GM18873 (cell line): ENCODE data around the gene ROBO1.
"Not testable (repeated sequence)": the region's sequence is repeated elsewhere in the genome, so short reads cannot be mapped to it uniquely, and the experiment has no call there.

Experiments used
- ATAC-seq: cut with Tn5 transposase; IDR thresholded peaks from one replicate; pipeline ENCODE4 v1.9.1; 2021; ENCODE audit warnings: mild to moderate bottlenecking, moderate library complexity, moderate number of reproducible peaks; ENCODE audit not compliant: unreplicated experiment, low FRiP score

Gene ROBO1

DNA sequence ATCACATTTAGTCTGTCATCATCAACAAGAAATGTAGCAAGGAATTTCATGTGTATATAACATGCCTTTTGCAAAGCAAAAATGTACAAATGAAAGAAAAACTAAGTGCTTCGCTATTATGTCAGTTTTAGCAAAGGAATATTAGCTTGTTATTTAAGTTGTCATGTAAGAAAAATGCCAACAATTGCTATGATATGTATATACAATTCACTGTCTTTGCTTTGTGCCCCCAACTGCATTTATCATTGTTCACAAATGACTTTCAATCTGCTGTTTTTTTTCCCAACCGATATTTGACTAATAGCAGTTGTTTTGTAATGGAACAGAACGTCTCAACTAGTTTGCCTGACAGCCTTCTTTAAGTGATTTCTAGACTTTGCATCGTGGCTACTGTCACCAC lies 207.1 kb downstream of the ROBO1 start:
- ATAC-seq = no peak

DNA sequence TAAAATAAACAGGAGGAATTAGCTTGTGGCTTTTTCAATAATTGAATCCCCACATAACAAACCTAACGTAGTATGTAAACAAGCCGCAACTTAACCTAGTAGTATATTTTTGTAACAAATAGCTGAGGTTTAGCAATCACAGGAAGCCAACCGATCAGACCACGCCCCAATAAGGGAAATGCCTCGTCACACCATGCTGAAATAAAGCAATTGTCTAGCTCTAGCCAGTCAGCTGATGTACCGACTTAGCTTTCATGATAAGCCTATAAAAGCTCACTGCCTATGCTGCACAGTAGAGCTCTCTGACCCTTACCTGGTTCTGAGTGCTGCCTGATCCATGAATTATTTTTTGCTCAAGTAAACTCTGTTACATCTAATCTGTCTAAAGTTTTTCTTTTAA lies 208.9 kb downstream of the ROBO1 start:
- ATAC-seq = no peak

DNA sequence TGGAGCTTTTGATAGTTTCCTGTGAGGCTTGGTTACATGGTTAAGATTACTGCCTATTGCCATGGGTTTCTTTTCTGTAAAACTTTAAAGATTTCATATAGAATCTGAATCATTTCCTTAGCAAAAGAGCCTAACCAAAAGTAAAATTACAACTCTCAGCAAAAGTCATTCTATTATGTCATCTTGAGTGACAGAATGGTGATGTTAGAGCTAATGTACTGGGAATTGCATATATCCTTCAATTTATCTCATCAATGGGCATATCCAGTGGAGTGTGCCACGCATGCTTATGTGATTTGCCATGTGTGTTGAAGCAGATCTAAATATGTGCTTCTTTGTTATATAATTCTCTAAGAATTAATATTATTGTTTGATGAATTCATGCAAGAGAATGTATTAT lies 212.1 kb downstream of the ROBO1 start:
- no peak for ATAC-seq

DNA sequence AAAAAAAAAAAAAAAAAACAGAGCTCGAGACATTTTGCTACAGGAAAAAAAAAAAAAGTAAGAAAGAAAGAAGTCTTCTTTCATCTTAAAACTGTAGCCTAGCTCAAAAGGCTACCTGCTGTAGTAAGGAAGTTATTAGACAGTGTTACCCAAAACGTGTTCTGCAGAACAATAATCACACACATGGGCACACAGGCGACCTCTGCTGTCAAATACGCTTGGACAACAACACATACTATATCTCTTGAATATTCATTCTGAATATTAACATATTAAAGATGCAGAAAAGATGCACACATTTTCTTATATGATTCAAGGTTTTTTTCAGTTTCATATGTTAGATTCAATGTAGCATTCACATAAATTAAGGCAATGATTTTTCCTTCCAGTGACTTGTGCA lies 215.8 kb downstream of the ROBO1 start:
- no peak for ATAC-seq

DNA sequence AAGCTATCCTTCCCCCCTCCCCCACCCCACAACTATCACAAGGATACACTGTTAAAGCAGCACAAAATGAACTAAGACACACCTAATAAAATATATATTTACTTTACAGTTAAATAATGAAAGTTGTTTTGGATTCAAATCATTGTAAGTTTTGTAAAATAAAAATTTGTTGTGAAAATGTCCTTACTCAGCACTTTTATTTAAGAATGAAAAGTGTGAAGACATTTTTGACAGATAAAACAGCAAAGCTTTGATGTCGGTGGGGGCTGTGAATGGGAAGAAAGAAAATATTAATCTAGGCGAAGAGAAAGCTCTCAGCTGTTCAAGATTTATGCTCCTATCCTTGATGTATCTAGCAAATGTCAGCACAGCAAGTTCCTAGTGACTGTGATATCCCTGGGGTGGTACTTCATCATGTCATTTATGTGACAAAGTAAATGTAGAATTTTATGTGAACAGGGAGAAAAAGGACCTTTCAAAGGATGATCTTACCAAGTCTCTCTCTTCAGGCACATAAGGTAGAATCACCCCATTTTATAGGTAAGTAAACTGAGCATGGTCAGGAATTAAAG lies 216.4 kb downstream of the ROBO1 start:
- ATAC-seq = no peak

DNA sequence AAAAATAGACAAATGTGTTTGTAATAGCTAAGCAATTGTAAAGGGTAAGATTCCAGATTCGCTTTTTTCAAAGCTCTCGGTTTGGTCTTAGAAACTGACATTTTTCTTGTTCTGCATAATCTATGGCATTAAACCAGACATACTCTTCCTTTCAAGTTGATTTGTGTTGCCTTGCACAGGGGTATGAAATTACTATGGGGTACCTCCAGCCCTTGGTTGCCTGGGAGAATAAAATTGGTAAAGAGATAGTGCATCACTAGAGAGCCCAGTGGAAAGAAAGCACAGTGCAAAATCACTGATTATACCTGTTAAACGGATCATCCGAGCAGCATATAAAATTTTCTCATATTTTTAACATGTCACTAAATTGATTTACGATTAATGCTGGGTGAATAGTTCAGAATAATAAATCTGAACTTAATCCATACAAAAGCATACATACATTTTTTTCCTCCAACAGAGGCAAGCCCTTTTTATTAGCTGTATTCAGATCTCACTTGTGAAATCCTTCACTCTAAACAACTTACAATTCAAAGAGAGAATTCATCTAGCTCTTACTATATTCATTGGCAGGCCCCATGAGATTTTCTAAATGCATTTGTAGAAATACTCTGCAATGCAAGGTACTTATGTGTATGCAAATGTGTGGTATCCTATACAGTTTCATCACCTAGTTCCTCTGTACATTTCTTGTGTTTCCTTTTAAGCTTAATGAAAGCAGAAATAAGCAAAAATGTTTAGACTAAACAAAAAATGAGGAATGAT lies 224.4 kb downstream of the ROBO1 start:
- ATAC-seq = no peak

DNA sequence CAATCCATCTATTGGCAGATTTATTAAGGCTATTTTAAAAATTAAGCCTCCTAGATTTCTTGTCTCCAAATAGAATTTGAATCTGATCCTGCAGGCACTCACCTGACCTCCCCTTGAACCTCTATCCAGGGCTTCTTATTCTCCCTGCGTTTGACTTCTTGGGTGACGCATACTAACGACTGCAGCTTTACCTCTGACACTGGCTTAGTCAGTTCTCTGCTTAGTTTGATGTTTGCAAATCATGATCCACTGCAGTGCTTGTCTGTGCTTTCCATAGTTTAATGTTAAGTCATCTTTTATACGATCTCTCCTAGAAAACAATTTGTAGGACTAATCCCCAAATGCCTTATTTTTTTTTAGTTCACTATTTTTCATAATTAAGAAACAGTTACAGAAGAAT lies 233.1 kb downstream of the ROBO1 start:
- ATAC-seq = no peak

DNA sequence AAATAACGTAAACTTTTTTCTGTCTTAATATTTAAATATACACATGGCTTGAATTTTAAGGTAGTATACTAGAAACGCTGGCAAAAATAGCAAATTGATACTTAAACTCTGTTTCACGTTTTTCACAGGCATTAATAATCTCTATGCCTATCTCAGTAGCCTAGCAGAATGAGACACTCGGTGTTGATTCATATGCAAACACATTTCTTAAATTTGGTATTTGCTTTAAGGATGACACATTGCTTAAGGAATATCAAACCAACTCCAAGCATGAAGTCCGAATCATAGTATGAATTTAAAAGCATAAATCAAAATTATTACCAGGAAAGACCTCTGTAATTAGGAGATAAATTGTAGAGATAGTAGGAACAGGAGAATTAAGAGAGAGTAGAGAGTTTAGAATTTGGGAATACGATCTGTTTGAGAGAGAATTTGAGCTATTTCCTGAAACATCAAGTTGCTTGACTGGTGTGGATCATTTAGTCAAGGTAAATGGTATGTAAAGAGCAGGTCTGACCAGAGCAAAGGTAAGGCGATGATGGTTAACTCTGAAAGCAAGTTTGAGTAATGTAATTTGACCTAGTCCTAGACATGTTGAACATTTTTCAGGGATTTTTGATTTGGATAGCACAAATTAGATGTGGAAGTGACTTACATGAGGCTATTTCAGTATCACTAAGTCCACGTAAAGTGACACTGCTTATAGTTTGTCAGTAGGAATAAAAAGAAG lies 236.1 kb downstream of the ROBO1 start:
- ATAC-seq = no peak

DNA sequence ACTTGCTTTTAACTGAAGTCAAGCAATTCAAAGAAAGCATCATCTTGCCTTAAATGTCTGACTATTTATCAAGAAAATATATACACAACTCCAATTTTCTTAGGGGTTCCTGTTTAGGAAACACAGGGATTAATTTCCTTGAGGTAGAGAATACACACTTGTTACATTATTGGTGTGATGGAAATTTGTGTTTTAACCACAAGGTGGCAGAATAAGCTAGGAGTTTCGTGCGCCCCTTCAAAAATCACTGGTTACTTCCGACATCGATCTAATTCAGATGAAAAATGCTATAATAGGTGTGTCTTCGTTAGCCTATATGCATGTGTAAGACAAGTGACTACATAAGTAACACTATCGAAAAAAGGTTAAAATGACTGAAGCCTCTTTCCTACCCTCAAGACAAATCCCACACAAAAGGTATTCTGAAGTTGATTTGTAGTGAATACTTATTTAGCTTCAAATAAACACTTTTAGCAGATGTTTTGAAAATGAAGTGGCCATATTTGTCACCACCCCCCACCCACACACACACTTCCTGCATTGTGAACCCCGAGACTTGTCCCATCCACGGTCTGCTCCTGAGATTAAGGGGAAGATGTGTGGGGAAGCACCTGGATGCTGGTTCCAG lies 246.5 kb downstream of the ROBO1 start:
- ATAC-seq = no peak

DNA sequence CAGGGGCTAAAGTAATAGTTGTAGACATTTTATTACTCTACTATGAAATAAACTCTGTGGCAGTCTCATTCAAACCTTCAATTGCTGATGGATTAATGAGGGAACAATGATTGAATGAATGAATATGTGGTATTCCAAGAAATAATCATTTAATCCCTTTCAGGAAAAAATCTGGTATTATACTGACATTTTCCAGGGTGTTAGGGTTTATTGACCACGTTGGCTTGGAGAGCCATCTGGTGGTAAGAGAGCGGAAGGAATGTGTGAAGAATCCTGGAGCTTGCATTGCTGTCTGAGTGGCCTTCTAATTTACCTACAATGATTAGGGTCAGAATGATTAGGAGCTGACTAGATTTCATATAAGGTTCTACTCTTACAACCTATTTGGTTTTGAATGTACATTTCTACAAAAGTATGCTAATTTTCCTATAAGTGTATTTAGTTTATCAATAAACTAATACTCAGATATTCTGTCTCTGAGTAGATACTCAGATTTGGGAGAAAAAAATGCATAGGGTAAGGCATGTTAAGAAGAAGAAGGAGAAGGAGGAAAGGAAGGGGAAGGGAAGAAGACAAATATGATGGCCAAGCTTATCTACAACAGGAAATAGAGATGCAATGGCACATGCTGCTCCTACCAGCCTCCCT lies 249.9 kb downstream of the ROBO1 start:
- no peak for ATAC-seq

DNA sequence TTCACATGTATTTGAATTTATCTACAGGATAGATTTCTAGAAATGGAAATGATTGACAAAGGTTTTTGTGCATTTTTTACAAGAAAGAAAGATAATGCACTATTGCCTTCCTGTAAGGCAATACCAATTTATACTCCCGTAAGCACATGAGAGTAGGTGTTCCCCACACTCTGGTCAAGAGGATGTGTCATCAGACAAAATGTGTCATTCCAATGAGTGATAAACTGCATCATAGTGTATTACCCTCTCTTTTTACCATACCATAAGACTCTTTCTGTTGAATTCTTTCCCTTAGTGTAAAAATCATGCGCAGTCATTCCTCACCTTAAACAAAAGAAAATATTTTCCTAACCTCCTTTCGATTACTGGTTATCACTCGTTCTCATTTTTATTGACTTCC lies 251.0 kb downstream of the ROBO1 start:
- no peak for ATAC-seq

DNA sequence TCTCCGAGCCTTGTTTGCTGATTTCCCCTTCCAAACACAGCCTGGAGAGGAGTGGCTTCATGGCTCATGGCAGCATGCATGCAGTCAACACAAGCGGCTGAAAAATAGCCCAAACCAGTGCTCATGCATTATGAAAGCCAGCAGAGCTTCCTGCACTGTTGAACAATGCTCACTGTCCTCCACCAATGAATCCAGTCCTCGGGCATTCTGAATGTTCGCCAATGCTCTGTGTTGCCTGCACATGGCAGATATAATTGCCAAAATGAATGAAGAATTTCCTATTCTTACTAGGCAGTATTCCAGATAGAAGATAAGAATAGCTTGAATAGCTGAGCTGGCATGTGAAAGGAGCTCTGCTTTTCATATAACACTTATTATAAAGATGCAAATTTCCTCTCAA lies 252.7 kb downstream of the ROBO1 start:
- no peak for ATAC-seq

DNA sequence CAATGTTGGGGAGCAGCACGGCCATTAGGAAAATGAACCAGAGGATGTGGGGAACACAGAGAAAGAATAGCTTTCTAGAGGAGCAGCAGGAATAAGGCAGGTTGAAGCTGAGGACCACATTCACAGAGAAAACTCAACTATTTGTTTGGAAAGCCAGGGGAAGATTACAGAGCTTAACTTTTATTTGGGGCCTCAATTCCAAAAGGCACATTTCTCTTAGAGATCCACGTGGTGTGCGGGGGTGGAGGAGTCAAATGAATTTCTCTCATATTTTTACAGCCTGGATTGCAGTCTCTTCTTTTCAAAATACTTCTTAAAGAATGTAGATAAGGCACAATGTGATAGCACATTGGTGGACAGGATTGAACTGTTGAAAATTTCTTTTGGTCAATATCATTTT lies 253.7 kb downstream of the ROBO1 start:
- no peak for ATAC-seq

DNA sequence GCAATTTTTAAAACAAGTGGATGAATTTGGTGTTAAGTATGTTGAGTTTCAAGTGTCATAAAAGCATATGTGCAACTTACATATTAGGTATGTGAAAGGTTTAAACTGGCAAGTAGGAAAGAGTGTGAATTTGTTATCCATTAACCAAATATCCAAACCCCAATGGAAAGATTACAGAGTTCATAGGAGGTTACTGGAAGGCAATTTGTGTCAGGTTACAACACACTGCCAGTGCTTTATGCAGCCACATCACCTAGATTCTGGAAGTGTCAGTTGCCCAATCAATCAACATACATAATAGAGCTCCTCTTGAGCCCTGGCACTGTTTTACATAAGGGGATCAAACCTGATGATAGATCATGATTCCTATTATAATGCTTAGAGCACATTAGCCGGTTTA lies 261.0 kb downstream of the ROBO1 start:
- ATAC-seq = no peak

DNA sequence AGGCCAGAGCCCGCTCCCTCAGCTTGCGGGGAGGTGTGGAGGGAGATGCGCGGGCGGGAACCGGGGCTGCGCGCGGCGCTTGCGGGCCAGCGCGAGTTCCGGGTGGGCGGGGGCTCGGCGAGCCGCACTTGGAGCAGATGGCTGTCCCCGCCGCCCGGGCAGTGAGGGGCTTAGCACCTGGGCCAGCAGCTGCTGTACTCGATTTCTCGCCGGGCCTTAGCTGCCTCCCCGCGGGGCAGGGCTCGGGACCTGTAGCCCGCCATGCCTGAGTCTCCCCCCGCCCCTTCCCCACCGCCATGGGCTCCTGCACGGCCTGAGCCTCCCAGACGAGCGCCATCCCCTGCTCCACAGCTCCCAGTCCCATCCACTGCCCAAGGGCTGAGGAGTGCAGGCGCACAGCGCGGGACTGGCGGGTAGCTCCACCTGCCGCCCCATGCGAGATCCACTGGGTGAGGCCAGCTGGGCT lies 265.5 kb downstream of the ROBO1 start:
- ATAC-seq = not testable (repeated sequence)

DNA sequence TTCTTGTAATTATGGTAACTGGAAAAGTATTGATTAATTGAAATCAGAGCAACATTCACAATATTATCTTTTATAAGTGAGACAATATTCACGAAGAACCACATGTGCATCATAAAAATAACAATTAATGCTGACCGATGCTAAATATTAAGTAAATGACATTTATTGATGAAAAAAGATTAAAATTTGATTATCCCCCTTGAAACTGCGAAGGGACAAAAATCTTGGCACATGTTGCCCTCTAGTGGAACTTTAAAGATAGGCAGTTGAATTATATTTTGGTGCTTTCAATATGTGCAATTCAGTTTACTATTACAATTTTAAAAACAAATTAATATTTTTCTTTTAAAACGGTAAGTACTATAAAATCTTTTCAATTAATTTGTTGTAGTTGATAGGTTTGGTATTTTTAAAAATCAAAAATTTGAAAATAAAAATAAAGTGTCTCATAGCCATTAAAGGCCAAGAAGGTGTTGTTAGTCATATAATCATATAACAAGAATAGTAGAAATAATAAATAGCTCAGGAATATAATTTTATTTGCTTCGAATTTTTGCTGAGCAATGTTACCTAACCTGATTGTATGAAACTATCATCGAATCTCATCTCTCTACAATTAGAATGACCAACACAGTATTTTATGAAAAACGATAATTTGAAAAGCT lies 270.2 kb downstream of the ROBO1 start:
- ATAC-seq = no peak

DNA sequence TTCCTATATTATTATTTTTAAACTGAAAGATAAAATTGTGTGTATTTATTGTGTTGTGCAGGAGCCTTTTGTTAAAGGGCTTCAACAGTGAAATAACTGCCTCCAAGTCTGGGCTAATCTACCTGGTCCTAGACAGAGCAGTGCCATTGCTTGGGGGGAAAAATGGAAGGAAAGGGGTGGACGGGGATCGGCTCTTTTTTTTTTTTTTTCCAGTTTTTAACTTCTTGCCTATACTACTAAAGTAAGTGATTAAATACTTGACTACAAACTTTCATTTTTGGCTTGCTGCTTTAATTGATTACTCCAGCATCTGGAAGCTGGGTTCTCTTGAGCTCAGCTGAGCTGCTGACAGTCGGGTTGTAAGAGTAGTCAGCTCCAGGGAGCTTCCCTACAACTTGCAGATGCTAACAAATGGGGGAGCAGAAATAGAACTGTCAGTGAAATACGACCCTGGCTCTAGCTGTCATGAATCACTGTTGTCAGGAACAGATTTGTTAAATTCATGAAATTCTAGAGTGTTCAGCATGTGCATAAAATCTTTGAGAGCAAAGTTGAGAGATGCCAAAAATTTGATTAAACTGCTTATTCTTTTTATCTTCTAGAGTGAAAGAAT lies 276.7 kb downstream of the ROBO1 start:
- no peak for ATAC-seq

DNA sequence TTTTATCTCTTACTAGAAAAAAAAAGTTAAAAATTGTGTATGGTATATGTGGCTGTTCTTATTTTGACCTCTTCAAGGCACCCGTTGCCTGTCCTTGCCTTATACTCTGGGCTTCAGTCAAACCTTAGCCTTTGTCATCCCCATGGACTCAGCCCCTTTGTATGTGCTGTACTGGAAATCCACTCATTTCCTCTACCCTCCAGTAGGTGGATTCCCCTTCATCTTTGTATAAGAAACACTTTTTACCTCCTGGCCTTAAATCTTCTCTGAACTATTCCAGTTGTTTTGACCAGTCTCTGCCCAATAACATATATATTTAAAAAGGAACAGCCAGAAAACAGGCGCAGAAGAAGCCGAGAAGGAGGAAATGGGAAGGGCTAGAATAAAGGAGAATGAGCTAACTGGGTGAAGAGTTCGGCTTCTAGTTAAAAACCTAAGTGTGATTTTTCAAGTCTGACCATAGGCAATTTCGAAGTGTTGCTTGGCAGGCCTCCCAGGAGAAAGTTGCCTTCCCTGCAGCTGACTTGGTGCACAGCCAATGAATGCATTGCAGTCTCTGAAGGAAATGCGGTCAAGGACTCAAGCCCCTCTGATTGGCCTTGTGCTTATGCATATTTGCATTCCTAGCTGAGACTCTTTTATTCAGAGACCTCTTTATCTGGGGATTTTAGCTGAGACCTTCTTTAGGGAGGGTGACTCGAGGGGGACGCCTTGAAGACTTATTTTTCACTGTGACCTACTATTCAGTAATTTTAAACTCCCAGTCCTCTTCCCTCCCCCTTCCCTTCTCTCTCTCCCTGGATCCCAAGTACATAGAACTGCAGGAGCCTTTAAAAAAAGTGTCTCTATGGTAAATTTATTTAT lies 277.4 kb downstream of the ROBO1 start:
- ATAC-seq = no peak

DNA sequence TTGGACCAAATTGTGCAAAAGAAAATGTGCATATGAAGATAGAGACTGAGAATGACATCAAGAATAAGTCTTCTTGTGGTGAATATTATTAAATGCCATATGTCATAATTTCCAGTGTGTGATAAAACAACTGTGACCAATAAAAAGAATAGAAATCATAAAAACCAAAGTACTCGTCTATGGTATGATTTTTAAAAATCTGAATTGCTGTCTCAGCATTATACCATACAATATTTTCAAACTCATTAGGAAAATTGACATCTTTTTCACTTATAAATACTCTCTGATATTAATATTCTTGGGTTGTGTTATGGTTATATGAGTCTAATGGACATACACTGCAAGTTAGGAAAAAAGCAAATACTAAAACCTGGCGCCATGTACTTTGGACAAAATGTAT lies 279.4 kb downstream of the ROBO1 start:
- ATAC-seq = no peak
